OCI-LY1 (cell line): ENCODE measurements around the gene CYFIP1.

Source experiments
- EZH2 ChIP-seq: fragments of 200-600 bp; sonication (generic), shearing (Covaris generic); IDR thresholded peaks from 2 replicates; pipeline ENCODE4 v1.8.0; 2017; ENCODE audit warnings: borderline replicate concordance, mixed run types, mild to moderate bottlenecking, antibody characterized with exemption, low read length, moderate library complexity, mixed read lengths
- TF ChIP-seq, protein P1 (sequence below): fragments of 200-600 bp; sonication (generic), shearing (Covaris generic); IDR thresholded peaks from 2 replicates; pipeline ENCODE4 v1.5.1; 2017; ENCODE audit warnings: mild to moderate bottlenecking, antibody characterized with exemption, low read length, moderate library complexity, mixed read lengths

DNA sequence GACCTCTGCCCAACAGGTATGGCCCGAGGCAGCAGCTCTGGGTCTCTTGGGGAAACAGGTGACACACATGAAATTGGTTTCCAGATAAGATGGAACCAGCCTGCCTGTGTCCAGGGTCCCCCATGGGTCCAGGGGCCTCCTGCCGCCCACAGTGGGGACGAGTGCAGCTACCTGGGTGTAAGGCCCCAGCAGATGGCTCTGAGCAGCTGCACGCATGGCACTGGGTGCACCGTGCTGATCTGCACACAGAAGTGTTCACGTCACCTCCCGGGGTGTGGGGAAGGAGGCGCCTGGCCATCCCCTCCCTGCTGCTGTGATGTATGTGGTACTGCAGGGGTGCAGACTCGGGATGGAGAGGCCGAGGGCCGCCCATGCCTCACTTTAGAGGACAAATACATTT lies 78.1 kb downstream of the CYFIP1 start:
- TF ChIP-seq, protein P1, sequence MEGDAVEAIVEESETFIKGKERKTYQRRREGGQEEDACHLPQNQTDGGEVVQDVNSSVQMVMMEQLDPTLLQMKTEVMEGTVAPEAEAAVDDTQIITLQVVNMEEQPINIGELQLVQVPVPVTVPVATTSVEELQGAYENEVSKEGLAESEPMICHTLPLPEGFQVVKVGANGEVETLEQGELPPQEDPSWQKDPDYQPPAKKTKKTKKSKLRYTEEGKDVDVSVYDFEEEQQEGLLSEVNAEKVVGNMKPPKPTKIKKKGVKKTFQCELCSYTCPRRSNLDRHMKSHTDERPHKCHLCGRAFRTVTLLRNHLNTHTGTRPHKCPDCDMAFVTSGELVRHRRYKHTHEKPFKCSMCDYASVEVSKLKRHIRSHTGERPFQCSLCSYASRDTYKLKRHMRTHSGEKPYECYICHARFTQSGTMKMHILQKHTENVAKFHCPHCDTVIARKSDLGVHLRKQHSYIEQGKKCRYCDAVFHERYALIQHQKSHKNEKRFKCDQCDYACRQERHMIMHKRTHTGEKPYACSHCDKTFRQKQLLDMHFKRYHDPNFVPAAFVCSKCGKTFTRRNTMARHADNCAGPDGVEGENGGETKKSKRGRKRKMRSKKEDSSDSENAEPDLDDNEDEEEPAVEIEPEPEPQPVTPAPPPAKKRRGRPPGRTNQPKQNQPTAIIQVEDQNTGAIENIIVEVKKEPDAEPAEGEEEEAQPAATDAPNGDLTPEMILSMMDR: no peak
- no peak for TF ChIP-seq EZH2
